ENCODE results near the gene VTN.
A peak's percentile ranks its signal among the peaks of the same experiment; 100 is the strongest.

Gene VTN

DNA sequence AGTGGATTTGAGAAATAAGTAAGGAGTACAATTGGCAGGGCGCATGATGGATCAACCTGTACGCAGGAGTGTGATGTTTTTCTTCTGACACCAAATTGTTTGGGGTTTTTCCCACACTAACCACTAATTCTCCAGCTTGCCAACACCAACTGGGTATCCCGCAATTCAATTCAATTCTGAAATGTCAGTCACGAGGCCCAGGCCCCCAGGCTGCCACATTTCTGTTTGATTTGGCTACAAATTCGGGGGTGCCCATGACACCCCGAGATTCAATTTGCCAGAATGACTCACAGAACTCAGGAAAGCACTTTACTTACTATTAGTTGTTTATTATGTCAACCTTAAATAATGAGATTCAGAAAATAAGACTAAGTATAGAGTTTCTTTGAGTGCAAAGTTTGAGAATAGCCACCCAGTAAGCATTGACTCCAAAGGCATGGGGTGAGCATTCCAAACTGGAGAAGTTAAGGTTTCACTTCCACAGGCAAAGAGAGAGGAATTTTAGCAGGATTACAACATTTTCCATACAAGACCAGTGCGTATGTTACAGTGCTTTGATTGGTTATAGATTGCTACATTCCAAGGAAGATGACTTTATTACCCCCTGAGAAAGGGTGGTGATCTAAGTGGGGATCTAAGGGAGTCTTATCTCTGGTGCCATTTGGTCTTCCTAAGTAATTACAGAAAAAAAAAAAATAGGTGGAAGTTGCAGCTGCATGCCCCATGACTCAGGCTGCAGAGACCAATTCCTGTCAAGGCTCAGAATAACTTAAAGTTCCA, 24.4 kb upstream of the VTN start:
- DNase-seq = no peak

DNA sequence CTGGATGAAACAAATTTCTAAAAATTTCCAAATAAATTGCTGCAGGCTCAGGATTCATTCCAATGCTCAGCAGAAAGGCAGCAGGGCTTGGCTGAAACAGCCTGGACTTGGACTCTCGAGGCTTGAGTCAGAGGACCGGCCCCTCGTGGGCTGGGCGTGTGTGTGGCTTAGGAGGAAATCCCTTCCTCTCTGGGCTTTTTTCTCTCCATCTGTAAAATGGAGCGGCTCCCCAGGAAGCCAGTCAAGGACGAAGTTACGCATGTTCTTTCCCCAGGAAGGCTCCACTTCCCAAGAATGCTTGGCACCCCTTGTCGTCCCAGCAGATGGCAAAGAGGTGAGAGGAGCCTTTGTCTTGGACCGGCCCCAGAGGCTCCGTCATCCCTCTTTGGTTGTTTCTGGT, 22.4 kb upstream of the VTN start:
- no peak for DNase-seq

DNA sequence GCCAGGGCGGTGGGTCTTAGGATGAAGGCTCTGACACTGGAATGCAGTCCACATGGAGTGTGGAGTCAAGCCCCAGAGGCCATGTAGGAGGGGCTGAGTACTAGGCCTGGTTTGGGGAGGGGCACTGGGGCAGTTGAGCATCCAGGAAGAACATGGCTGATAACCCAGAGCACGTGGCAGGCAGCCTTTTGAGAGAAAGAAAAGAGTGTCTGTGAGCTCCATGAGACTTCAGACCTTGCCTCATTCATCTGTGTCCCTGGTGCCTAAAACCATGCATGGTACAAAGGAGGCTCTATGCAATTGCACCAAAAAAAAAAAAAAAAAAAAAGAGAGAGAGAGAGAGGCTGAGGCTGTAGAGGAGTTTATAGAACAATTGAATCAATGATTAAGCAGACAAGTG, 21.3 kb upstream of the VTN start:
- no peak for DNase-seq

DNA sequence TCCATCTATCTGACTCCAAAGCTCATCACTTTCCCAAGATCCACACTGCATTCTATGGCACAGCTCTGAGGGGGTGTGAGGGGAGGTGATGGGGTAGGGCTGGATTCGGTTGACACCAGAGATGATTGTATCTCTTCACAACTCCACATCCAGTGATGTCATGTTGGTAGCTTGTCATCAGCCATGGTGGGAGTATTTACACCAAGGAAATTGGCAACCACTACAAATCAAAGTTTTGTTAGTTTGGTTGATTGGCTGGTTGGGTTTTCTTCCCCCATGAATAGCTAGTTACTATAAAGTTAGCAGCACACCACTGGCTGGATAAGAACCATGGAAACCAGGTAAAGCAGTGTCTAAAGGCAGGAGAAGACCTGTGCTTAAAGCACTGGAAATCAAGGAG, 20.9 kb upstream of the VTN start:
- DNase-seq = no peak

DNA sequence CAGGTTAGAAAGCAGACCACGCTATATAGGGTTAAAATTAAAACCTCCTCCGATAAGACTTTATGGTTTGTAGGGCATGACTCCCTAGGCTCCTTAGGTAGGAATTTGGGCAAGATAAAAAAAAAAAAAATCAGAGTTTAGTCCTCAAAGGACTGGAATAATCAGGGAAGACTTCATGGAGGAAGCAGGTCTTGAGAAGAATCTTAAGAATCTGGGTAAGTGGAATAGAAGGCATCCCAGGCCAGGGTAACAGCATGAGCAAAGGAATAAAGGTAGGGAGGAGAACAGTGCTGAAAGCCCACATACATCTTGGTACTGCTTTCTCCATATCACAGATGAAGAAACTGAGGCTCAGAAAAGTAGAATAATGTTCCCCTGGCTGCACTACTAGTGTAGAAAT, 20.5 kb upstream of the VTN start:
- no peak for DNase-seq

DNA sequence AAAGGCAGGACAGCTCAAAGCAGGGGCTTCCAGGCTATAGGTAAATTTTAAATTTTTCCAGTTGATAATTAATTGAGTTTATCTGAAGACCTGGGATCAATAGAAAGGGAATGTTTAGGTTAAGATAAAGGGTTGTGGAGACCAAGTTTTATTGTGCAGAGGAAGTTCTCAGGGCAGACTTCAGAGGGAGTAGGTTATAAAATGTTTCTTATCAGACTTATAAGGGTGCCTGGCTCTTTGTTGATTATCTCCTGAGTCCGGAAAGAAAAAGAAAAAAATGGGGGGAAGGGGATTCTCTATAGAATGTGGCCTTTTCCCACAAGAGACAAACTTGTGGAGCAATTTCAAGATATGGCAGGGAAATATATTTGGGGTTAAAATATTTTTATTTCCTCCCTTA, 20.0 kb upstream of the VTN start:
- no peak for DNase-seq

DNA sequence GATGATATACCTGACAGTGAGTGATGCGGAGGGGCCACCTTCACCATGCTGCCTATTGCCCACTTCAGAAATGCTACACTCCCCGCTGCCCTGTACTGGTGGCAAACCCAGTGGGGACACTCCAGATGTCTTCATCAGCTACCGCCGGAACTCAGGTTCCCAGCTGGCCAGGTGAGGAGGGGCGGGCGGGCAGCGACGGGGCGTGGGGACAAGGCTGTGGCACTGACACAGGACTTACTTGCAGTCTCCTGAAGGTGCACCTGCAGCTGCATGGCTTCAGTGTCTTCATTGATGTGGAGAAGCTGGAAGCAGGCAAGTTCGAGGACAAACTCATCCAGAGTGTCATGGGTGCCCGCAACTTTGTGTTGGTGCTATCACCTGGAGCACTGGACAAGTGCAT, 18.0 kb upstream of the VTN start:
- no peak for DNase-seq

DNA sequence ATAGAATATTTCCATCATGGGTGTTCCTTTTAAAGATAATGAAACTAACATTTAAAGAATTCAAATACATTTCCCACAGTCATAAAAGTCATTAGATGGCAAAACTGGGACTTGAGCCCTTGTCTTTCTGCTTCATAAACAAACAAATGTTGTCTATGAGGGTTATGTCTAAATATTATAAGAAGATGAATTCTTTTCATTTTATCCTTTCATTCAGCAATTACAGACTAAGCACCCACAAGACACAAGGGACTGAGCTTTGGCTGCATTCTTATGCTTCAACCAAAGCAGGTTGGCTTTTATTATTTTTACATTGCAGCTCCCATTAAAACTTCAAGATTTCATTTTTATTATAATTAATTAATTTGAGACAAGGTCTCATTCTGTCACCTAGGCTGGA, 16.3 kb upstream of the VTN start:
- no peak for DNase-seq

DNA sequence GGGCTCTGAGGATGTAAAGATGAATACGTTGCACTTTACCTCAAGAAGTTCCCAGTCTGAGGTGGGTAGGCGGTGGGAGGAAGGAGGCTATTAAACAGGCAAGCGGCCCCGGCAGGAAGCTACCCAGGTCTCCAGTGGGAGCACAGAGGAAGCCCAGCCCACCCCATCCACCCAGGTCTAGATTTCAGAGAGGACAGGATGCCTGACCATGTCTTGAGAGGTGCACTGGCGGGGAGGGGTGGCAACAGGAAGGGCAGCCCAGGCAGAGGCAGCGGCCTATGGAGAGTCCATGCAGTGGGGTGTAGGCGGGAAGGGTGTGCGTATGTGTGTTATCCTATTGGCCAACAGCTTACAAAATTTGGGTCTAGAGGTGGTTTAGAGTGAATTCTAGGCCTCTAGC, 15.3 kb upstream of the VTN start:
- DNase-seq = peak in 1 of 2 experiments; percentile 38

DNA sequence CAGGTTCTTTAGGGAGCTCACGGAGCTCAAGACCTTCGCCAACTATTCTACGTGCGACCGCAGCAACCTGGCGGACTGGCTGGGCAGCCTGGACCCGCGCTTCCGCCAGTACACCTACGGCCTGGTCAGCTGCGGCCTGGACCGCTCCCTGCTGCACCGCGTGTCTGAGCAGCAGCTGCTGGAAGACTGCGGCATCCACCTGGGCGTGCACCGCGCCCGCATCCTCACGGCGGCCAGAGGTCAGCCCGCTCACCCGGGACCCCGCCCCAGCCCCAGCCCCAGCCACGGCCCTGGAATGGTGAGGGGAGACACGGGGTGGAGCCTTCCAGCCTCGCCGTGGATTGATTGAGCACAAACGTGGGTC, 14.9 kb upstream of the VTN start:
- peak in 1 of 2 experiments; percentile 32 for DNase-seq

DNA sequence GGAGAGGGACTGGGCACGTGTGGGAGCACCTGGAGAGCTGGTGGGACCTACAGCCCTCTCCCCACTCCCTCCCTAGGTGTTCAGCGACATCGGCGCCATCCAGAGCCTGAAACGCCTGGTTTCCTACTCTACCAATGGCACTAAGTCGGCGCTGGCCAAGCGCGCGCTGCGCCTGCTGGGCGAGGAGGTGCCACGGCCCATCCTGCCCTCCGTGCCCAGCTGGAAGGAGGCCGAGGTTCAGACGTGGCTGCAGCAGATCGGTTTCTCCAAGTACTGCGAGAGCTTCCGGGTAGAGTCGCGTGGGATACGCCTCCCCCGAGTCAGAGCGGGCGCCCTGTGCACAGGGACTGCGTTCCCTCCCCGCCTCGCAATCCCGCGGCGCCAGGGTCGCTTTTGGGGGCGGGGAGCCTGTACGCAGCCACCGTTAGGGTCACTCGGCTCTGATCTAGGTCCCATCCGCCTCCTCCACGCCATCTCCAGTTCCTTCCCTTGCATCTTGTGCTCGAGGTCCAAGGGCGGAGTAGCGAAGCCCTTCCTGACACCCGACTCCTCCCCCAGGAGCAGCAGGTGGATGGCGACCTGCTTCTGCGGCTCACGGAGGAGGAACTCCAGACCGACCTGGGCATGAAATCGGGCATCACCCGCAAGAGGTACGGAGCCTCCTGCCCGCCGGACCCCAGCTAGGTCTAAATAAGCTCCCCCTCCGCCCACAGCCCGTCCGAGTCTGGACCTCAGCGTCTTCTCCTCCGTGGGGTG, 14.4 kb upstream of the VTN start:
- DNase-seq = peak; percentile 67 to 77

DNA sequence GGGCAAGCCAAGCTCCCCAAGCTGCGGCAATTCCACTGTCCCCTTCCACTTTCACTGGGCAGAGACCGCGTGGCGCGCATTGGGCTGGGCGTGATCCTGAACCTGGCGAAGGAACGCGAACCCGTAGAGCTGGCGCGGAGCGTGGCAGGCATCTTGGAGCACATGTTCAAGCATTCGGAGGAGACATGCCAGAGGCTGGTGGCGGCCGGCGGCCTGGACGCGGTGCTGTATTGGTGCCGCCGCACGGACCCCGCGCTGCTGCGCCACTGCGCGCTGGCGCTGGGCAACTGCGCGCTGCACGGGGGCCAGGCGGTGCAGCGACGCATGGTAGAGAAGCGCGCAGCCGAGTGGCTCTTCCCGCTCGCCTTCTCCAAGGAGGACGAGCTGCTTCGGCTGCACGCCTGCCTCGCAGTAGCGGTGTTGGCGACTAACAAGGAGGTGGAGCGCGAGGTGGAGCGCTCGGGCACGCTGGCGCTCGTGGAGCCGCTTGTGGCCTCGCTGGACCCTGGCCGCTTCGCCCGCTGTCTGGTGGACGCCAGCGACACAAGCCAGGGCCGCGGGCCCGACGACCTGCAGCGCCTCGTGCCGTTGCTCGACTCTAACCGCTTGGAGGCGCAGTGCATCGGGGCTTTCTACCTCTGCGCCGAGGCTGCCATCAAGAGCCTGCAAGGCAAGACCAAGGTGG, 11.2 kb upstream of the VTN start:
- DNase-seq = peak; percentile 31 to 46

DNA sequence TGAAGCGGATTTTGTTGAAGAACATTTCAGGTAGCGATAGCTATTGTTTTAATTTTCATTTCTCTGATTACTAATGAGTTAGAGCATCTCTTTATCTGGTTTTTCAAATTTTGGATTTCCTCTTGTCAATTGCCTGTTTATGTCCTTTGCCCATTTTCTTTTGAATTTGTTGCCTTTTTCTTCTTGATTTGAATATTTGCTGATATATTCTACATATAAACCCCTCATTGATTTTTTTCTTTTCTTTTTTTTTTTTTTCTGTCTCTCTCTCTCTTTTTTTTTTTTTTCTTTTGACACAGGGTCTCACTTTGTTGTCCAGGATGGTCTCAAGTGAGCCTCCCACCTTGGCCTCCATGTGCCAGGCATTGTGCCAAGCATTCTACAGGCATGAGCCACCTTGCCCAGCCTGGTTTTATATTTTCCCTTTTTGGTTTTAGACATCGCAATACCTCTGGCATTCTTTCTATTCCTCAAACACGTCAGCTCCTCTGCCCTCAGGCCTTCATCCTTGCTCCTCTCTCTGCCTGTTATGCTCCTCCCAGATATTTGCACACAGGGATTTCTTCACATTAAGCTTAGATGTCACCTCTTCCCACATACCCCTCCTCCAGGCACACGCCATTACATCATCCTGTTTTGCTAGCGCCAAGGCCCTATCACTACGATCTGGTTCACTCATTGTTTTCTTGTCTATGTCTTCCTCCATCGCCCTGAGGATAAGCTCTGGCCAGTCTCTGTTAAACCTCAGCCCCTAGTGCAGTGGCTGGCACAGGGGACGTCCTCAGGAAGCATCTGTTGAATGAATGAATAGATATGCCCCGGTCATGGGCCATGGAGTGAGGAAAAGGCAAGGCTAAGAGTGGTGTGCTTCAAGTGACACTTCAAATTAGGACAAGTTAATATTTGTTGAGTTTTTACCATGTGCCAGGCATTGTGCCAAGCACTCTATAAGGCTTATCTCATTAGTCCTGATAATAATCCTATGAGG, 10.0 kb upstream of the VTN start:
- no peak for DNase-seq

DNA sequence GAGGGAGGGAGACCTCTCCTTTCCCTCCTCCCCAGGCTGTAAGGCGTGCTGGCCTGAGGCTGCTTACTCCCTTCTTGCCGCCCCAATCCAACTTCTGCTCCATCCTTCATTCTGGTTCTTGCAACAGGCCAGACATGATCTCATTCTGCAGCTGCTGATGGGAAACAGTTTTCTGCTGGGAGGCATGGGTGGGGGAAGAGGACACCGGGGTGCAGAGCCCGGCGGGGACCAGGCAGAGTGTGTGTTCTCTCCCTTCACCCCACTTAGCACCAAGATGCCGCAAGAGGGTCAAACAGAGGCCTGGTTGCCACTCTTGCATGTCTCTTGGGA, 2.8 kb upstream of the VTN start:
- no peak for DNase-seq

DNA sequence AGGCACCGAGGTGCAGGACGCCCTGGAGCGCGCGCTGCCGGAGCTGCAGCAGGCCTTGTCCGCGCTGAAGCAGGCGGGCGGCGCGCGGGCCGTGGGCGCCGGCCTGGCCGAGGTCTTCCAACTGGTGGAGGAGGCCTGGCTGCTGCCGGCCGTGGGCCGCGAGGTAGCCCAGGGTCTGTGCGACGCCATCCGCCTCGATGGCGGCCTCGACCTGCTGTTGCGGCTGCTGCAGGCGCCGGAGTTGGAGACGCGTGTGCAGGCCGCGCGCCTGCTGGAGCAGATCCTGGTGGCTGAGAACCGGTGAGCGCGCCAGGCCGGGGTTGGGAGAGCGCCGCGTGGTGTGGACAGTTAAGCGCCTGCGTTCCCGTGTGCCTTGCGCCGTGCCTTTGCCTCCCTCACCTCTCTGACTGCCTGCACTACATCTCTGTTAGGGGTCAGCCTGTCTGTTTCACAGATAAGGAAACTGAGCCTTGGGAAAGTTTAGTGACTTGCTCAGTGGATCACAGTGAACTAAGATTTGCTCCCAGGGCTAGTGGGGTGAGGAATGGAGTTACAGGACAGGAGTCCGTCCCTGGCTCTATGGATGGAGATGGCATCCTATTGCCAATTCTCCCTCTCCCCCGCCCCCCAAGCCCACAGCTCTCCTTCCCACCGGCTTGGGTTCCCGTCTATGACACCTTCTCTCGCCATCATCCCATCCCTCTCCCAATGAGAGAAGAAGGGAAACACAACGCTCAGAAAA, 2.3 kb upstream of the VTN start:
- DNase-seq = peak; percentile 34 to 46

DNA sequence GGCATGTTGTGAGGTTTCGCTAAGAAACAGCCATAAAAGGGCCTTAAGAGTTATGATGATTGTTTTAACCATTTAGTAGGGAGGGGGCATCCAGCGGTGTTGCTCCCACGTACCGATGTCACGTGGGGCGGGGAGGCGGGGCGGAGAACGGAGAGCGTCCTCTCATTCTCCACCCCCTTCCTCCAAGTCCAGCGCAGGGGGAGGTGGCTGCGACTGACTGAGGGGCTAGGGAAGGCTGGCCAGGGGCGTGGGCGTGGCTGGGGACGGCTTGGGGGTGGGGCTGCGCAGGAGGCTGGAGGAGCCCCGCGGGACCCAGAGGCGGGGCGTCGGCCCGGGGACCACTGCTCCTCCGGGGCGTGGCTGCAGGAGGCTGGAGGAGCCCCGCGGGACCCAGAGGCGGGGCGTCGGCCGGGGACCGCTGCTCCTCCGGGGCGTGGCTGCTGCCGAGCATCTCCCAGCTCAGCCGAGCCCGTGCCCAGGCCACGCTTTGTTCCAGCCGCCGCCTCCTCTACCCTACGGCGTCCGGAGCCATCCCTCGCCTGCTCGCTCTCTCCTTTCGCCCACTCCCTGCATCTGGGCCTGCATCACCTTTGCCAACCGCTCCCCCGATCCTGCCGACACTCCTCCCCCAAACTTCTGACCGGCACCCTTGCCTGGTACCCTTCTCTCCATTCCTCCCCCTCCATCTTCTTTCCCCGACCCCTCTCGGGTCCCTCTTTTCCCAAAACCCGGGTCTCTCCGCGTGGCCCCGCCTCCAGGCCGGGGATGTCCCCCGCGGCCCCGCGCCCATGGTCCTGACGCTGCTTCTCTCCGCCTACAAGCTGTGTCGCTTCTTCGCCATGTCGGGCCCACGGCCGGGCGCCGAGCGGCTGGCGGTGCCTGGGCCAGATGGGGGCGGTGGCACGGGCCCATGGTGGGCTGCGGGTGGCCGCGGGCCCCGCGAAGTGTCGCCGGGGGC, 1.4 kb upstream of the VTN start, which contains the start of gene SARM1:
SARM1 (plus strand) TSS at position 450 of the 958 bp plus-strand sequence; CDS start at position 789, 339 bp downstream.
- DNase-seq = peak; percentile 93 to 94

DNA sequence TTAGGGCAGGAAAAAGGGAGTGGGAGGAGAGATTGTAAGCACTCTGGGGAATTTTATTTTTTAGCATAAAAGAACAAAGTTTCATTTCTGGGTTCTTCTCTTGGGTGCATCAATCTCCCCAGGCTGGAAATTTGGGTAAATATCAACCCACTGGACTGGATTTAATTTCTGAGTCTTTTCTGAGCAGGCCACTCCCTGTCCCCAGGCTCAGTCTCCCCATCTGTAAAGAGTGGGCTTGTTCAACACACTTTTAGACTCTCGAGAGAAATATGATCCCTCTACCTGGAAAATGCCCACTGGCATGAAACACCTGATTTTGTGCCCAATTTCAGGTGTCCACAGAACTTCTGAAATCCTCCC, 617 bp upstream of the VTN start:
- no peak for DNase-seq

DNA sequence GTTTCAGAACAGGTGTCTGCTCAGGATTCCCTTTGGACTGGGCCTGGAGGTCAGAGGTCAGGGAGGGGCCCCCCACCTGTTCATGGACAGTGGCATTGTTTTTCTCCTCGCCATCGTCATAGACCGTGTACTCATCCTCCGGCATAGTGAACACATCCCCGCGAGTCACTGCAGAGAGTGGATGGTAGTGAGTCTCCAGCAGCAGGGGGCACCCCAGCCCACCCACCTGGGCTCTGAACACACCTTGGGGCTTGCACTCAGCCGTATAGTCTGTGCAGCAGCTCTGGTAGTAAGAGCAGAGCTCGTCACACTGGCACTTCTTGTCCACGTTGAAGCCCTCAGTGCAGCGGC, 448 bp downstream of the VTN start:
- no peak for DNase-seq

DNA sequence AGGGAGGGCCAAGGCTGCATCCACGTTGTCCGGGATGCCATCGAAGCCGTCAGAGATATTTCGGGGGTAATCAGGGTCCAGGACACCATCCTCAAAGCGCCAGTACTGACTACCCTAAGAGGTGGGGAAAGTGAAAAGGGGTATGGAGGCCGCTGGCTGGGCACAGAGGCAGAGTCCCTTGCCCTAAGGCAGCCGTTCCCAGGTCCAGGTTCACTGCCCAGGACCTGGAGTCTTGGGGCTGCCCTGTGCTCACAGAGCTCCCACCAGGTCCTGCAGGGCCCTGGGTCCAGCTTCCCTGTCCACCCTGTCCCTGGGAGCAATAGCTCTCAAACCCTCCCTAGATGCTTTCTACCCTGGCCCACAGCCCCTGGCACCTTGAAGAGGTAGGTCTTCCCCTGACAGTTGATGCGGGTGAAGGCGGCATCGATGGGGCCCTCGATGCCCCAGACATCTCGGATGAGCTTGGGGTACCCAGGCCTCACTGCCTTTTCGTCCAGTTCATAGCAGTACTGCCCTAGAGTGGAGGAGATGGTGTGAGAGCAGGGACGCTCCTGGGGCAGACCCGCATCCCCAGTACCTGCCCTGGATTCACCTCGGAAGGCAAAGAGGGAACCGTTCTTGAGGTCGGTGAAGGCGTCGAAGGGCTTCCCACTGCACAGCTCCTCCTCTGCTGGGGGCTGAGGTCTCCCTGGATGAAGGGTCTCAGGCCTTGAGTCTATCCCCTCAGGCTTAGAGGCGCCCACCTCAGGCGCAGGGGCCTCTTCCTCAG, 1.0 kb downstream of the VTN start:
- no peak for DNase-seq

DNA sequence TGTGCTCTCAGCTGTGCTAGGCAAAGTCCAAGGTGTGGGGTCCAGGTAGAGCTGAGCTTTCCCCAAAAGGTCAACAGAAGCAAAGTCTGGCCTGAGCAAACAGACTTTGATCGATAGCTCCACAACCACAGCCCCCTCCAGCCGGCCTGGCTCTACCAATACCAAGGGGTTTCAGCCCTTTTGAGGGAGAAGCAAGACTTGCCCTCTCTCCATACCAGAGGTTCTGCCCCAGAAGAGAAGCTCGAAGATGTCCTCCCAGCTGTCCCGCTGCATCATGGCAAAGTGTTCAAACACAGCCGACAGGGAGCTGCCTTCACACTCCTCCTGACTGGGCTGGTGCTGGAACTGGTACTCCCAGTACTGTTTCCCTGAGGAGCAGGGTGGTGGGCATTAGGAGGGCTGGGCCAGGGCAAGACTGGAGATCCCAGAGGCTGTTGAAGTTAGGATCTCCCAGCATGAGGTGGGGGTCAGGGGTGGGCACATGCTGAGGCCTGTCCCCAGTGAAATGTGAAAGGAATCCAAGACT, 1.7 kb downstream of the VTN start:
- DNase-seq = no peak
